Cardiac septum (tissue), 1 donor: Measurements from ENCODE around the gene RSAD1. TPM values are rescaled to one million over a fixed set of nuclear protein-coding genes. Genes with fewer than 3 reads are reported as not detected.

Experiments
- DNase-seq: peaks from one replicate; pipeline ENCODE4 v3.0.0-alpha.2; 2020; ENCODE audit warnings: low spot score
- intact Hi-C: fragments of 100-400 bp; cut with DNase I; formaldehyde crosslinking; loops from one replicate; pipeline ENCODE4 v1.14.0; 2022
- total RNA-seq: library from RNA; stranded (reverse); fragmentation: NEBNext Ultra II Directional; extraction: Animal tissue kit (Norgen Biotek cat#: 25700); gene quantifications from one replicate; pipeline ENCODE4 v1.2.1, GENCODE V29; 2021
- donor health status: DM: no; HTN: no; CAD: no.

Gene RSAD1
- total RNA-seq, 1 donor from 2014 or later = 35.4 TPM

- intact Hi-C loops = loop anchor here (5.0 kb wide), 1 partner anchor 33 kb away; no protein-coding TSS in a partner anchor
- no peak for DNase-seq
Measured at GRCh38 chr17:50508573-50509460, 30.2 kb downstream of the RSAD1 start.

DNA sequence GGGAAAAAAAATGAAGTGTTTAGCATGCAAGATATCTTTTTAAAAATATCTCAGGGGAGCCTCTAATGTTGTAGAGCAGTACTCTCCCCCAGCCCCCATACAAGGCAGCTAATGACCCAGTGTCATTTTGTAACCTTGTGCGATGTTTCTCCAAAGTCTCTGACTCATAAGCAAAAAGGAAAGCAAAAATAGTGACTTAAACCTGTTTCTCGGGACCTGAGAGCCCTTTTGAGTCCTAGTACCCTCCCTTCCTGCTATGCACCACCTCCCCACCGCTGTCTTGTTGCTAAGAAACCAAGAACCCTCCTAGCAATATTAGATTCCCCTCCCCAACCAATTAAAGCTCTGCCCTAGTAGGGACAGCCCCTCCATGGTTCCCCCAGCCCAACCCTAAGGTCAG is 32.4 kb downstream of the RSAD1 start:
- intact Hi-C loops = no loop called here
- DNase-seq = no peak

DNA sequence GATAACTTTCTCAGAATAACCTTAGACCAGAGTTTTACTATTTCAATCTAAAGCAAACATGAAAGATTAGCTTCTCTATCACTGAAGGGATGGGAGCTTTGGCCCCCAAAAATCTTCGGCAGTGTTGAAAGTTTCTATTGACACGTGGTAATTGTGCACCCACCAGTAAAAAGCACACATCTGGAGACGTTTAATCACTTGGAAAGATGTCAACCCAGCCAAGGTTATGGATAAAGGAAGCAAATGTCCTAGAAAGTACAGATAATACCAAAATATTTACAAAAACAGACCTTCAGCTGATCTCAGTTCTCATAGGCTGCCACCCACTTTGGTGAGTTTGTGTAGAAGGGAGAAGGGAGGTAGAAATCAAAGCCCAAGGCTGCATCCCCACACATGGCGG is 34.8 kb downstream of the RSAD1 start:
- DNase-seq = no peak
- intact Hi-C loops = no loop called here

GRCh38 chr17:50514388-50514787 is 35.7 kb downstream of the RSAD1 start:
- intact Hi-C loops = no loop called here
- no peak for DNase-seq

GRCh38 chr17:50514936-50515702 is 36.5 kb downstream of the RSAD1 start:
- intact Hi-C loops = no loop called here
- DNase-seq = no peak

- DNase-seq = no peak
- intact Hi-C loops = no loop called here
Measured at GRCh38 chr17:50517011-50517410, 38.4 kb downstream of the RSAD1 start.

GRCh38 chr17:50517504-50518383 is 39.1 kb downstream of the RSAD1 start:
- intact Hi-C loops = no loop called here
- DNase-seq = no peak

DNA sequence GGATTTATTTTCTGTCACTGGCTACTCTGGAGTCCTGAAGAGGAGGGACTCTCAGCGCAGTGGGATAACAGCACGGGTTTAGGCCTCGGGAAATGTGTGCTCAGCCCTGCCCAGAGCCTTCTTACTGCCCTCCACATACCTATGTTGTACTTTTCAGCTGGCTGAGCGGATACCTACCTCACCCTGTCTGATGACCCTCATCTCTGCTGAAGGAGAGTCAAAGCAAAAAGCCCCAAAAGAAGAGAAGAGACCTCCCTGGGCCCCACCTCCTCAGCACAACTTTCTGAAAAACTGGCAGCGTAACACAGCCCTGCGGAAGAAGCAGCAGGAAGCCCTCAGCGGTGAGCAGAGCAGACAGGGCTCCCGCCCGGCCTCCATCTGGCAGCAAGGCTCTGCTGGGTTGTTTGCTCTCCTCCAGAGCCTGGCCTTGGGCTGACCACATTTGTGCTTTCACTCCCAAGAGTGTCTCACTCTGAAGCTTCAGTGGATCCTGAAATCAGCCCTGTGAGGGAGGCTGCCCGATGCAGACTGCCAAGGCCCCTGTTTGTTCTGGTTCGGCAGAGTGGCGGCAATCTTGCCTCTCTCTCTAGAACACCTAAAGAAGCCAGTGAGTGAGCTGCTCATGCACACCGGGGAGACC is 39.8 kb downstream of the RSAD1 start:
- DNase-seq = no peak
- intact Hi-C loops = no loop called here

DNA sequence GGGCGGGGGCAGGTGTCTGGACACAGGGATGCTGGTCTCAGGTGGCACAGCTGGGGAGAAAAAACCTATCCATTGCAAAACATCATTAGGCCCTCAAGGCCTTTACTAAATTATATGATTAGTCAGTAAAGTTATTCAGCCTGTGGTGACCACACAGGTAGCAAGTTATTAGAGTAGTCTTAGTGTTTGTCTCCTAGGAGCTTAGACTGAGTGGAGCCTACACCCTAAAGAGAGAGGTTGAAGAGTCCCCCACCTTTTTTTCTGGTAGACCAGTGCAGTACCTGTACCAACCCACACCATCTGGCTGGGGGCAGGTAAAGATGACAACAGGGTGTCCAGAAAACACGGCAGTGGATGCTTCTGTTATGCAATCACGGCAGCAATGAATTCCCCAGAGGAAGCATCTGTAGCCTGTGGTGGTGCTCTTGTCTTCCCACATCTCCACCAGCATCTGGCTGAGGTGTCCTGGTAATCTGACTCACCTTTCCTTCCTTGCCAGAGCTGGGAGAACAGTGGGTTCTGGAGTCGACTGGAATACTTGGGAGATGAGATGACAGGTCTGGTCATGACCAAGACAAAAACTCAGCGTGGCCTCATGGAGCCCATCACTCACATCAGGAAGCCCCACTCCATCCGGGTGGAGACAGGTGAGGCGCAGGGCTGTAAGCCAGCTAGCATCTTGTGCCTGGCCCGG is 40.6 kb downstream of the RSAD1 start:
- intact Hi-C loops = no loop called here
- no peak for DNase-seq

GRCh38 chr17:50520483-50520882 is 41.8 kb downstream of the RSAD1 start:
- DNase-seq = no peak
- intact Hi-C loops = no loop called here

- intact Hi-C loops = no loop called here
- no peak for DNase-seq
Measured at GRCh38 chr17:50521514-50521913, 42.9 kb downstream of the RSAD1 start.

- DNase-seq = no peak
- intact Hi-C loops = no loop called here
Measured at GRCh38 chr17:50522766-50523165, 44.1 kb downstream of the RSAD1 start.

- intact Hi-C loops = no loop called here
- no peak for DNase-seq
Measured at GRCh38 chr17:50523208-50523607, 44.5 kb downstream of the RSAD1 start.

DNA sequence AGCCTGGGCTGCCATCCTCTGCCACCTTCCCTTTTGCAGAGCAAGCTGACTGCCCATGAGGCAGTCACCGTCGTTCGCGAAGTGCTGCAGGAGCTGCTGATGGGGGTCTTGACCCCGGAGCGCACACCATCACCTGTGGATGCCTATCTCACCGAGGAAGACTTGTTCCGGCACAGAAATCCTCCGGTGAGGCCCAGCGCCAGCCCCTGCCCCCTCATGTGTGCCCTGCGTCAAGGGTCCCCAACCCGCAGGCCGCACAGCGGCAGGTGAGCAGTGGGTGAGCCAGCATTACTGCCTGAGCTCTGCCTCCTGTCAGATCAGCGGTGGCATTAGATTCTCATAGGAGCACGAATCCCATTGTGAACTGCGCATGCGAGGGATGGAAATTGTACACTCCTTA is 46.2 kb downstream of the RSAD1 start:
- no peak for DNase-seq

GRCh38 chr17:50527155-50527762 is 48.6 kb downstream of the RSAD1 start:
- intact Hi-C loops = no loop called here
- DNase-seq = no peak

More for the DNA sequence above, 46.2 kb downstream of the RSAD1 start:
- intact Hi-C loops = no loop called here

GRCh38 chr17:50527949-50528474 is 49.4 kb downstream of the RSAD1 start:
- intact Hi-C loops = no loop called here

GRCh38 chr17:50529849-50530248 is 51.2 kb downstream of the RSAD1 start:
- DNase-seq = no peak
- intact Hi-C loops = no loop called here

More at GRCh38 chr17:50527949-50528474, 49.4 kb downstream of the RSAD1 start:
- no peak for DNase-seq

DNA sequence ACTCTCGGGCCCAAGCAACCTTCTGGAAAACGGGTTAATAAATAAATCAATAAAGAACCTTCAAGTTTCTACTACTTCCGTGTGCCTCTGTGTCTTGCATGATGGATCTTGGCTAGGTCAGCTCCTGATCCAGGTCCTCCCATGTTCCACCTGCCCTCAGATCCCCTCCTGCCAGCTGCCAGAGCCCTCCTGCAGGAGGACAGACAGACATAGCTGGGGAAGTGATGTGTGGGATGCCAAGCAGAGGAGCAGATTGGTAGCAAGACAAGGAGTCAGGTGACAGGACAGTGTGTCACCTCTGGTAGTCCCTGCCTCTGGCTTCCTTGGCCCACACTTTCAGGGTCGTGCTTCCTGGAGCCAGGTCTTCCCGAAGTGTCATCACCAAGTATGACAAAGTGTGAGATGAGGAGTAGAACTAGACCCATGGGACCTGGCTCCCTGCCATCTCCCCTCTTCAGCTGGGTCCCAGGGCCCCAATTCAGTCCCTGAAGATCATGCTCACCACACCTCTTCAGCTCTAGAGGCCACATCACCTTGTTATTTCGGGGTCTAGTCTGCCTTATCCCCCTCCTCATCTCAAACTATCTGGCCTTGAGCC is 52.9 kb downstream of the RSAD1 start:
- intact Hi-C loops = no loop called here
- DNase-seq = no peak
